GM12864 (cell line): ENCODE measurements around the gene NSG2.
"Not testable (repeated sequence)": the region's sequence is repeated elsewhere in the genome, so short reads cannot be mapped to it uniquely, and the experiment has no call there.

Experiments
- DNase-seq: peaks from one replicate; pipeline ENCODE4 v3.0.0-alpha.2; 2011; ENCODE audit warnings: low read depth
- H3K4me3 ChIP-seq: 2 replicates; pipeline ENCODE4 v1.5.1; 2011; ENCODE audit warnings: mild to moderate bottlenecking, low read depth, low read length, control low read depth
- TF ChIP-seq, protein P1 (sequence below): IDR thresholded peaks from 2 replicates; pipeline ENCODE4 v1.5.1; 2011; ENCODE audit warnings: low read depth, mild to moderate bottlenecking, moderate library complexity, low read length, control low read depth, inconsistent platforms; ENCODE audit errors: missing control alignments

NSG2 gene

DNA sequence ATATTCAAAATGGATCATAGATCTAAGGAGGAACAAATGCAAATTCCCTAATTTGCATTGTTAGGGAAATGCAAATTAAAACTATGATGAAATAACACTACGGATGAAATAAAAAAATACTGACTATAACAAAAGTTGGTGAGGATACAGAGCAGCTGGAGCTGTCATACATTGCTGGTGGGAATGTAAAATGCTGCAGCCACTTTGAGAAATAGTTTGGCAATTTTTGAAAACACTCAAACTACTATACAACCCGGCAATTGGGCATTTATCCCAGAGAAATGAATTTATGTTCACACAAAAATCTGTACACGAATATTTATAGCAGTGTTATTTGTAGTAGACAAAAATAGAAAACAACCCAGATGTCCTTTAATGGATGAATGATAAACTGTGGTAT lies 34.1 kb upstream of the NSG2 start:
- TF ChIP-seq, protein P1, sequence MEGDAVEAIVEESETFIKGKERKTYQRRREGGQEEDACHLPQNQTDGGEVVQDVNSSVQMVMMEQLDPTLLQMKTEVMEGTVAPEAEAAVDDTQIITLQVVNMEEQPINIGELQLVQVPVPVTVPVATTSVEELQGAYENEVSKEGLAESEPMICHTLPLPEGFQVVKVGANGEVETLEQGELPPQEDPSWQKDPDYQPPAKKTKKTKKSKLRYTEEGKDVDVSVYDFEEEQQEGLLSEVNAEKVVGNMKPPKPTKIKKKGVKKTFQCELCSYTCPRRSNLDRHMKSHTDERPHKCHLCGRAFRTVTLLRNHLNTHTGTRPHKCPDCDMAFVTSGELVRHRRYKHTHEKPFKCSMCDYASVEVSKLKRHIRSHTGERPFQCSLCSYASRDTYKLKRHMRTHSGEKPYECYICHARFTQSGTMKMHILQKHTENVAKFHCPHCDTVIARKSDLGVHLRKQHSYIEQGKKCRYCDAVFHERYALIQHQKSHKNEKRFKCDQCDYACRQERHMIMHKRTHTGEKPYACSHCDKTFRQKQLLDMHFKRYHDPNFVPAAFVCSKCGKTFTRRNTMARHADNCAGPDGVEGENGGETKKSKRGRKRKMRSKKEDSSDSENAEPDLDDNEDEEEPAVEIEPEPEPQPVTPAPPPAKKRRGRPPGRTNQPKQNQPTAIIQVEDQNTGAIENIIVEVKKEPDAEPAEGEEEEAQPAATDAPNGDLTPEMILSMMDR = no peak
- DNase-seq = no peak
- H3K4me3 ChIP-seq = no peak overlapping the region

DNA sequence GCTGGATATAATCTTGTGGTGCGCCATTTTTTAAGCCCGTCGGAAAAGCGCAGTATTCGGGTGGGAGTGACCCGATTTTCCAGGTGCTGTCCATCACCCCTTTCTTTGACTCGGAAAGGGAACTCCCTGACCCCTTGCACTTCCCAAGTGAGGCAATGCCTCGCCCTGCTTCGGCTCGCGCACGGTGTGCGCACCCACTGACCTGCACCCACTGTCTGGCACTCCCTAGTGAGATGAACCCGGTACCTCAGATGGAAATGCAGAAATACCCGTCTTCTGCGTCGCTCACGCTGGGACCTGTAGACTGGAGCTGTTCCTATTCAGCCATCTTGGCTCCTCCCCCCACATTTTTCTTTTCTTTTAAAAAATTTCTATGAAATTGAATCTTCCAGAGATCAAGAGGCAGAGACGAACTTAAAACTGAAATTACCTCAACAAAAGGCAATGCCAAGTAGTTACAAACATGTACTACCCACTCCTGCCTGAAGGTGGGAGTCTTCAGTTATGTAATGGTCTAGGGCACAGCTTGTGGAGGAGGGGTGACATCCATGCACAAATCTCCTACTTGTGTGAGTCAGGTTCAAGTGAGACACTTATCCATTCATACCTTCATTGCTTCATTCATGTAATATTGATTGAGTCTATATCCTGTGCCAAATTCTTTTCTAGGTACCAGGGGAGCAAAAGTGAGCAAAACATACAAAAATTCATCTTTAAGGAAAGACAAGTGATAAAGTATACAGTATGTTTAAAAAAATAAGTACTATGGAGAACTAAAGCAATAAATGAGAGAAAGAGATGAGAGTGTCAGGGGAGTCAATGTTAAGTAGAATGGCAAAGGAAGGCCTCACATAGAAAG lies 25.2 kb upstream of the NSG2 start:
- TF ChIP-seq, protein P1 = peak; percentile 67
- H3K4me3 ChIP-seq = not testable (repeated sequence)
- peak; percentile 13 for DNase-seq

DNA sequence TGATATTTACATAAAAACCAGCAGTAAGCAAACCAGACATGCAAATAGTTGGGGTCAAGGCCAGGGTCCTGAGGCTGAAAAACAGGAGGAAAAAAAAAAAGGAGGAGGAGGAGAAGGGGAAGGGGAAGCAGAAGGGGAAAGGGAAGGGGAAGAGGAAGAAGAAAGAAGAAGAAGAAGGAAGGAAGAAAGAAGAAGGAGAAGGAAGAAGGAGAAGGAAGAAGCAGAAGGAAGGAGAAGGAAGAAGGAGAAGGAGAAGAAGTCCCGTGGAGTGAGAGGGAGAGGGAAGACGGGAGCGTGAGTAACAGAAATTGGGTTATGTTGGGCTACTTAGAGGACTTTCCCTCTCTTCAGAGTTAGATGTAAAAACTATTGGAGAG lies 24.6 kb upstream of the NSG2 start:
- H3K4me3 ChIP-seq = no peak overlapping the region
- DNase-seq = no peak
- TF ChIP-seq, protein P1 = no peak

DNA sequence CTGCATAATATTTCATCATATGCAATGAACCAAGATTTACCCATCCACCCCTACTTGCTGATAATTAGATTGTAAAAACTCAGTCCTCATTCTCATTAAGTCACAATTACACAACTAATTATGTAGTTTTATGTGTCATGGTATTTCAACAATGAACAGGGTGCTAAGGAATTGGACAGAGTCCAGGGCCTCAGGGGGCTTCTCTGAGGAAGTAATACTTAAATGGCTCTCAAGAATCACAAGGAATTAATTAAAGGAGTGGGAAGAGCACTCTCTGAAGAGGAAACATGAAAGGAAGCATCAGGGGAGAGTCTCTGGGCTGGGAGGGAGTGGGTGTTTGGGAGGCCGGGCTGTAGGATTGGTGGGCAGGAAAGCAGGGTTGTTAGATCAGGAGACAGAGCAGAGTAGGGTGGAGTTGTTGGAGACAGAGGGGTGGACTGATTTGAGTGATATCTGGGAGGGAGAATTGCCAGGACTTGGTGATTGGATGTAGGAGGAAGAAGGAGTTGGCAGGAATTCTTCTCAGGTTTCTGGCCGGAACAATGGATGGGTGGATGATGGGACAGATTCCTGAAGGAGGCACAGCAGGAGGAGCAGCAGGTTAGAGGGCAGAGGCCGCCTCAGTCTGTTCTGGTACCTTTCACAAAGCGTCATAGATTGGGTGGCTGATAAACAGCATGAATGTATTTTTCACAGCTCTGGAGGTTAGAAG lies 23.0 kb upstream of the NSG2 start:
- no peak overlapping the region for H3K4me3 ChIP-seq
- no peak for DNase-seq
- TF ChIP-seq, protein P1 = no peak

DNA sequence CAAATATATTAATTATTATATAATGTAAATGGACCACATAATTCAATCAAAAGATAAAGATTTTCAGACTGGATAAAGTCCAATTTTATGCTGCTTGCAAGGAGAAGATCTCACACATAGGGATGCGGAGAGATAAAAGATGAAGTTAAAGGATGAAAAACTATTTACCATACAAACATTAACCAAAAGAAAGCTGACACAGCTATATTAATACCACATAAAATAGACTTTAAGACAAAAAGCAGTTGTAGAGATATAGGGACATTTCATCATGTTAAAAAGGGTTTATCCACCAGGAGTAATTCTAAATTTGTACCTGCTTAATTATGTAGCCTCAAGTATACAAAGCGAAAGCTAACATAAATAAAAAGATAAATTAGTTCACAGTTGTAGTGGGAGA lies 15.2 kb upstream of the NSG2 start:
- TF ChIP-seq, protein P1 = no peak
- no peak overlapping the region for H3K4me3 ChIP-seq
- DNase-seq = no peak

DNA sequence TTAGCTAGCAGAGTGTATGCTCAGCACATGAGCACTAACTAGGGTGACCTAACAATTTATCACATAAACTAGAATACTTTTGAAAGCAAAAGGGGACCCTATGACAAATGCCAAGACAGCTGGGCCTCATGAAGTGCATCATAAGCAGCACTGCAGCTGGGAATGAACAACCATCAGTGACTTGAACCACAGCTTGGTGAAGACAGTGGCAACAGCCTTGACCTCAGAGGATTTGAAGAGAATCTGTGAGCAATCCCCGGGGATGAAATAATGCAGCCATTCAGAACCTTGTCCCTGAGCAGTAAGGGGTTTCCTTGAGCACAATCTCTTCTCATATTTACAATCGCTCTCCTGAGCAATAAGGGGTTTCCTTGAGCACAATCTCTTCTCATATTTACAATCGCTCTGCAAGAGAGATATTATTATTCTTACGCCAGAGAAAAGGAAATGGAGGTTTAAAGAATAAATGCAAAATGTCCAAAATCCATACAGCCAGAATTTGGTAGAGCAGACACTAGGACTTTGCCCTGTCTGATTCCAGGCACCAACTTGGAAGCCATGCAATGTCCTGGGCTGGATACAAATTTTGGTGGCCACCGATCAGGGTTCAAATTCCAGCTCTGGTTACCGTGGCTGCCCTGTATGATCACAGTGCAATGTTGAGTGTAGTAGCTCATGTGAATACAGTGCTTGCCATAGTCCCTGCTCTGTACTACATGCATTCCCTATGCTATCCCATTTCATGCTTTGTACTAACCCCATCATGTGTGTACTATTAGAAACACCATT lies 846 bp upstream of the NSG2 start:
- H3K4me3 ChIP-seq = no peak overlapping the region
- DNase-seq = no peak
- TF ChIP-seq, protein P1 = no peak
